H9 (cell line): ENCODE results near the gene KLHL22. TPM values are rescaled to one million over a fixed set of nuclear protein-coding genes. Genes with fewer than 3 reads are reported as not detected.
A peak's percentile ranks its signal among the peaks of the same experiment; 100 is the strongest.

Source experiments
- DNase-seq: peaks from one replicate; pipeline ENCODE4 v3.0.0-alpha.2; 2017
- H2AFZ ChIP-seq: one replicate; pipeline ENCODE4 v1.6.1; 2013; ENCODE audit warnings: mild to moderate bottlenecking, low read length, control low read depth, moderate library complexity
- H2AK5ac ChIP-seq: 2 replicates; pipeline ENCODE4 v1.6.1; 2013; ENCODE audit warnings: low read length, control low read depth, mixed read lengths; ENCODE audit not compliant: insufficient read length
- H2BK120ac ChIP-seq: one replicate; pipeline ENCODE4 v1.6.1; 2013; ENCODE audit warnings: low read depth, mild to moderate bottlenecking, low read length, control low read depth, inconsistent platforms; ENCODE audit not compliant: poor library complexity, severe bottlenecking
- H2BK12ac ChIP-seq: 2 replicates; pipeline ENCODE4 v1.6.1; 2013; ENCODE audit warnings: low read length, control low read depth, mixed read lengths, low read depth; ENCODE audit not compliant: insufficient read length
- H2BK15ac ChIP-seq: 2 replicates; pipeline ENCODE4 v1.6.1; 2013; ENCODE audit warnings: low read depth, low read length, control low read depth
- H2BK20ac ChIP-seq: one replicate; pipeline ENCODE4 v1.6.1; 2013; ENCODE audit warnings: low read depth, mild to moderate bottlenecking, low read length, control low read depth, inconsistent platforms; ENCODE audit not compliant: poor library complexity, severe bottlenecking
- H2BK5ac ChIP-seq: 2 replicates; pipeline ENCODE4 v1.6.1; 2013; ENCODE audit warnings: low read length, control low read depth, mixed read lengths; ENCODE audit not compliant: insufficient read length
- H3K14ac ChIP-seq: 2 replicates; pipeline ENCODE4 v1.6.1; 2013; ENCODE audit warnings: low read length, control low read depth; ENCODE audit not compliant: insufficient read depth
- H3K18ac ChIP-seq: 2 replicates; pipeline ENCODE4 v1.6.1; 2013; ENCODE audit warnings: low read depth, mild to moderate bottlenecking, mixed read lengths, low read length, control low read depth; ENCODE audit not compliant: insufficient read length
- H3K23ac ChIP-seq: 2 replicates; pipeline ENCODE4 v1.6.1; 2013; ENCODE audit warnings: low read length, control low read depth, mixed read lengths, low read depth; ENCODE audit not compliant: insufficient read length
- H3K23me2 ChIP-seq: 2 replicates; pipeline ENCODE4 v1.6.1; 2013; ENCODE audit warnings: low read depth, mild to moderate bottlenecking, mixed read lengths, low read length, control low read depth; ENCODE audit not compliant: insufficient read length, poor library complexity, severe bottlenecking
- H3K27ac ChIP-seq: 2 replicates; pipeline ENCODE4 v1.5.1; 2013; ENCODE audit warnings: low read length, control low read depth, mixed read lengths, low read depth; ENCODE audit not compliant: insufficient read length
- H3K27me3 ChIP-seq: 2 replicates; pipeline ENCODE4 v1.6.1; 2013; ENCODE audit warnings: low read length, control low read depth, inconsistent platforms; ENCODE audit not compliant: insufficient read depth
- H3K4ac ChIP-seq: 2 replicates; pipeline ENCODE4 v1.6.1; 2013; ENCODE audit warnings: low read depth, mild to moderate bottlenecking, control low read depth, inconsistent platforms, low read length, moderate library complexity
- H3K4me1 ChIP-seq: 2 replicates; pipeline ENCODE4 v1.6.1; 2013; ENCODE audit warnings: low read length, control low read depth, inconsistent platforms; ENCODE audit not compliant: insufficient read depth
- H3K4me2 ChIP-seq: 2 replicates; pipeline ENCODE4 v1.6.1; 2013; ENCODE audit warnings: low read length, control low read depth, mixed read lengths; ENCODE audit not compliant: insufficient read length, insufficient read depth
- H3K56ac ChIP-seq: 2 replicates; pipeline ENCODE4 v1.6.1; 2013; ENCODE audit warnings: low read depth, mild to moderate bottlenecking, mixed read lengths, low read length, control low read depth; ENCODE audit not compliant: insufficient read length
- H3K79me1 ChIP-seq: 2 replicates; pipeline ENCODE4 v1.6.1; 2013; ENCODE audit warnings: low read depth, mild to moderate bottlenecking, moderate library complexity, low read length, control low read depth, inconsistent platforms; ENCODE audit not compliant: insufficient read depth, poor library complexity, severe bottlenecking
- H3K79me2 ChIP-seq: 2 replicates; pipeline ENCODE4 v1.6.1; 2013; ENCODE audit warnings: low read length, control low read depth, inconsistent platforms; ENCODE audit not compliant: insufficient read depth
- H3K9ac ChIP-seq: 2 replicates; pipeline ENCODE4 v1.6.1; 2013; ENCODE audit warnings: low read length, control low read depth, mixed read lengths; ENCODE audit not compliant: insufficient read length; ENCODE audit errors: extremely low read depth
- H3K9me3 ChIP-seq: one replicate; pipeline ENCODE4 v1.6.1; 2013; ENCODE audit warnings: low read depth, low read length, inconsistent platforms; ENCODE audit not compliant: control insufficient read depth
- H3T11ph ChIP-seq: one replicate; pipeline ENCODE4 v1.6.1; 2013; ENCODE audit warnings: mild to moderate bottlenecking, low read length, control low read depth, inconsistent platforms
- H4K20me1 ChIP-seq: one replicate; pipeline ENCODE4 v1.6.1; 2013; ENCODE audit not compliant: control insufficient read depth, insufficient read length, insufficient read depth
- H4K5ac ChIP-seq: 2 replicates; pipeline ENCODE4 v1.6.1; 2013; ENCODE audit warnings: low read depth, mild to moderate bottlenecking, mixed read lengths, low read length, control low read depth; ENCODE audit not compliant: insufficient read length
- H4K8ac ChIP-seq: replicated peaks from 2 replicates; pipeline ENCODE4 v1.6.1; 2013; ENCODE audit warnings: low read length, control low read depth, mixed read lengths, low read depth; ENCODE audit not compliant: insufficient read length
- H4K91ac ChIP-seq: 2 replicates; pipeline ENCODE4 v1.6.1; 2013; ENCODE audit warnings: low read depth, mild to moderate bottlenecking, moderate library complexity, mixed read lengths, low read length, control low read depth; ENCODE audit not compliant: insufficient read length
- H3K27ac Mint-ChIP-seq, 3 experiments: 2 replicates in 2 of 3; 3 replicates in 1 of 3; pipeline ENCODE4 v1.8.0; 2020 to 2021; ENCODE audit warnings: mixed read lengths in 3 of 3, mild to moderate bottlenecking in 1 of 3, moderate library complexity in 1 of 3
- H3K27me3 Mint-ChIP-seq: 2 replicates; pipeline ENCODE4 v1.8.0; 2021; ENCODE audit warnings: low read depth, mild to moderate bottlenecking, moderate library complexity, mixed read lengths
- H3K36me3 Mint-ChIP-seq, 3 experiments: 2 replicates in 2 of 3; 3 replicates in 1 of 3; pipeline ENCODE4 v1.8.0; 2020 to 2021; ENCODE audit warnings: low read depth in 3 of 3, mixed read lengths in 3 of 3; ENCODE audit not compliant: insufficient read depth in 1 of 3
- H3K4me1 Mint-ChIP-seq, 2 experiments: 2 replicates each; pipeline ENCODE4 v1.8.0; 2020; ENCODE audit warnings: mixed read lengths in 2 of 2
- H3K4me3 Mint-ChIP-seq, 2 experiments: 2 replicates in 1 of 2; 3 replicates in 1 of 2; pipeline ENCODE4 v1.8.0; 2020 to 2021; ENCODE audit warnings: mild to moderate bottlenecking in 2 of 2, mixed read lengths in 2 of 2, moderate library complexity in 1 of 2
- H3K9me3 Mint-ChIP-seq, 2 experiments: 2 replicates in 1 of 2; 3 replicates in 1 of 2; pipeline ENCODE4 v1.8.0; 2020; ENCODE audit warnings: mild to moderate bottlenecking in 2 of 2, mixed read lengths in 2 of 2, moderate library complexity in 1 of 2
- WGBS: extraction: QIAGEN DNeasy Blood & Tissue Kit; methylation state at CpG from one replicate; pipeline ENCODE4 v1.1.7; 2013; ENCODE audit warnings: missing lambda C conversion rate, low lambda C conversion rate, mixed read lengths; ENCODE audit not compliant: insufficient read length; ENCODE audit errors: extremely low coverage; 5-methylcytosine and 5-hydroxymethylcytosine counted together
- total RNA-seq: library from RNA; stranded (reverse); gene quantifications from 2 replicates; pipeline ENCODE4 v1.2.1, GENCODE V29; 2021
- TF ChIP-seq, protein P1 (sequence below): fragments of 200-600 bp; sonication (generic); conservative IDR thresholded peaks from 3 replicates; pipeline ENCODE4 v1.8.0; 2021; ENCODE audit warnings: antibody characterized with exemption, mild to moderate bottlenecking

The KLHL22 gene
- total RNA-seq, 1 experiment from 2014 or later = 11.9 TPM

DNA sequence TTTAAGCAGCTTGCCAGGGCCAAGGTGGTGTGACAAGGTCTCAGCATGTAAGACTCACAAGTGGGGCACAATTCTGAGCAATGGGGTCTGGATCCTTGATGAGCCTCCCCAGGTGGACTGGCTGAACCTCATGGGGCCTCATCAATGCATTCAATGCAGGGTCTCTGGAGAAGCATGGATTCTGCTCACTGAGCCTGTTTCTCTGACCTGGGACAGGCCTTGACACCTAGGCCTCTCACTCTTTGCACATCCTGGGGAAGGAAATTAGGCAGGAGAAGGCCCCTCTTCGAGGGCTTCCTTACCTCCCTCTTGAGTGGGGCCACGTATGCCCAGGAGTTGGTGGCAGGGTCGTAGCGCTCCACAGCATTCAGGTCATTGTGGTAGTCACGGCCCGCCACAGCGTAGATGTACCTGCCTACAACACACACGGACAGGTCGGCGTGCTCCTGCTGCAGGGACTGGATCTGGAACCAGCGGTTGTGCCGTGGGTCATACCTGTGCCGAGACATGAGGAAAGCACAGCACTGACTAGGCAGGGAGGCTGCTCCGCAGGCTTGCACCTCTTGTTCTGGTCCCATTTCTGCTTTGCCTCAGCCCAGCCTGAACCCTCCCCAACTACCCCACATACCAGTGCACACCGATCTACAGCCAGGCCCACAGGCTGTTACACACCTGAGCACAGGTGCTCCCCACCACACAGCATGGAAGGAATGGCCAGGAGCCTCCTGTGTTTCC, 37.9 kb downstream of the KLHL22 start:
- Histone ChIP-seq H3K79me1 (no peaks in the 10 kb centered on the region), H2BK20ac (no peak overlapping the region), H3K23me2 (no peaks in the 10 kb centered on the region), H4K8ac (no peak overlapping the region), H3K4me2 (no peak overlapping the region), H4K20me1 (no peaks in the 10 kb centered on the region), H2BK120ac (no peak overlapping the region), H3K56ac (no peak overlapping the region), H3K18ac (no peak overlapping the region), H3K27me3 (no peaks in the 10 kb centered on the region), H4K91ac (no peak overlapping the region), H3K9me3 (no peaks in the 10 kb centered on the region), H3K4me1 (0 out of 2 replicates have a peak, but pooled peaks cover 2% of the 10 kb centered on the region), H3K23ac (no peak overlapping the region), H2BK15ac (no peak overlapping the region), H3K79me2 (no peaks in the 10 kb centered on the region), H3K9ac (no peak overlapping the region), H3K4ac (no peak overlapping the region), H3T11ph (no peak overlapping the region), H2BK12ac (no peak overlapping the region), H4K5ac (no peak overlapping the region), H2BK5ac (no peak overlapping the region), H2AK5ac (no peak overlapping the region), H3K27ac (no peak overlapping the region), H3K14ac (no peak overlapping the region), H2AFZ (no peak overlapping the region)
- Mint-ChIP-seq H3K4me1 (peaks cover 15 to 21% of the 10 kb centered on the region in 2 experiments), H3K9me3 (no peaks in the 10 kb centered on the region), H3K27me3 (no peaks in the 10 kb centered on the region), H3K4me3 (no peak overlapping the region), H3K36me3 (peaks cover 2 to 15% (median 4%) of the 10 kb centered on the region in 3 experiments; a peak in 5 of 7 replicates), H3K27ac (peak overlapping the region in 1 of 3 experiments; percentile 27; a peak in 1 of 7 replicates)
- TF ChIP-seq, protein P1, sequence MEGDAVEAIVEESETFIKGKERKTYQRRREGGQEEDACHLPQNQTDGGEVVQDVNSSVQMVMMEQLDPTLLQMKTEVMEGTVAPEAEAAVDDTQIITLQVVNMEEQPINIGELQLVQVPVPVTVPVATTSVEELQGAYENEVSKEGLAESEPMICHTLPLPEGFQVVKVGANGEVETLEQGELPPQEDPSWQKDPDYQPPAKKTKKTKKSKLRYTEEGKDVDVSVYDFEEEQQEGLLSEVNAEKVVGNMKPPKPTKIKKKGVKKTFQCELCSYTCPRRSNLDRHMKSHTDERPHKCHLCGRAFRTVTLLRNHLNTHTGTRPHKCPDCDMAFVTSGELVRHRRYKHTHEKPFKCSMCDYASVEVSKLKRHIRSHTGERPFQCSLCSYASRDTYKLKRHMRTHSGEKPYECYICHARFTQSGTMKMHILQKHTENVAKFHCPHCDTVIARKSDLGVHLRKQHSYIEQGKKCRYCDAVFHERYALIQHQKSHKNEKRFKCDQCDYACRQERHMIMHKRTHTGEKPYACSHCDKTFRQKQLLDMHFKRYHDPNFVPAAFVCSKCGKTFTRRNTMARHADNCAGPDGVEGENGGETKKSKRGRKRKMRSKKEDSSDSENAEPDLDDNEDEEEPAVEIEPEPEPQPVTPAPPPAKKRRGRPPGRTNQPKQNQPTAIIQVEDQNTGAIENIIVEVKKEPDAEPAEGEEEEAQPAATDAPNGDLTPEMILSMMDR = no peak
- no peak for DNase-seq
- no CpG with 5 or more reads among the region's 15 CpGs for WGBS
